K562 (cell line): ENCODE measurements around the gene PTAFR. TPM values are rescaled to one million over a fixed set of nuclear protein-coding genes. Genes with fewer than 3 reads are reported as not detected.

Source experiments
- ATAC-seq: fragments of 200-7000 bp; cut with Tn5 transposase; 3 replicates; pipeline ENCODE4 v1.9.1; 2020; ENCODE audit warnings: moderate library complexity
- BruUV-seq: library from RNA; stranded (reverse); fragments of 400-500 nt; replicated peaks from 2 replicates; lab custom pipeline; 2021; lab: Mats Ljungman, UMichigan
- CTCF ChIA-PET: fragments of 300-600 bp; formaldehyde crosslinking; extraction: SDS; loops from one replicate; lab custom pipeline; 2021; ENCODE audit warnings: low intra/inter-chr PET ratio; lab: Yijun Ruan, JAX
- POLR2A ChIA-PET: fragments of 300-600, 350-650 bp; sonication (Branson Sonifier 250); formaldehyde crosslinking; extraction: SDS; loops from one replicate; lab custom pipeline; 2021; ENCODE audit warnings: antibody characterized with exemption, inconsistent platforms; lab: Yijun Ruan, JAX
- DNase-seq, 4 experiments: peaks; one replicate each; pipeline versions ENCODE4 v3.0.0 to v3.0.0-alpha.2; 2011 to 2018; ENCODE audit warnings: low spot score in 3 of 4, mixed read lengths in 3 of 4; ENCODE audit errors: extremely low read depth in 1 of 4
- FAIRE-seq: peaks from 2 replicates; lab custom pipeline; 2011; peaks lifted over from hg19 to GRCh38; lab: Jason Lieb, UNC
- H2AFZ ChIP-seq: 2 replicates; pipeline ENCODE4 v1.6.0; 2011; ENCODE audit warnings: low read depth, low read length, control low read depth, inconsistent platforms
- H3K27ac ChIP-seq: fragments of 200-600 bp; 3 replicates; pipeline ENCODE4 v1.8.0; 2011; ENCODE audit warnings: low read depth, mild to moderate bottlenecking, control low read depth, inconsistent platforms, low read length, moderate library complexity, mixed read lengths; ENCODE audit errors: extremely low read depth
- H3K27me3 ChIP-seq, 2 experiments: fragments of 300-600 bp in 1 of 2; 2 replicates in 1 of 2; 3 replicates in 1 of 2; pipeline versions ENCODE4 v1.6.0 to v1.8.0; 2011; ENCODE audit warnings: inconsistent platforms in 2 of 2, low read length in 2 of 2, mild to moderate bottlenecking in 1 of 2, mixed read lengths in 1 of 2, moderate library complexity in 1 of 2; ENCODE audit not compliant: control insufficient read depth in 2 of 2, insufficient read depth in 2 of 2
- H3K36me3 ChIP-seq: fragments of 300-600 bp; 3 replicates; pipeline ENCODE4 v1.8.0; 2011; ENCODE audit warnings: mild to moderate bottlenecking, low read length, inconsistent platforms; ENCODE audit not compliant: control insufficient read depth, insufficient read depth
- H3K4me1 ChIP-seq, 2 experiments: fragments of 200-600 bp in 1 of 2; replicated peaks in 1 of 2; 2 replicates in 1 of 2; 3 replicates in 1 of 2; pipeline versions ENCODE4 v1.5.1 to v1.8.0; 2011; ENCODE audit warnings: inconsistent platforms in 2 of 2, low read length in 2 of 2, mild to moderate bottlenecking in 1 of 2, mixed read lengths in 1 of 2, moderate library complexity in 1 of 2; ENCODE audit not compliant: control insufficient read depth in 2 of 2, insufficient read depth in 2 of 2
- H3K4me2 ChIP-seq: 2 replicates; pipeline ENCODE4 v1.6.1; 2011; ENCODE audit warnings: low read length, control low read depth, inconsistent platforms, mixed read lengths; ENCODE audit not compliant: insufficient read depth
- H3K4me3 ChIP-seq: fragments of 200-600 bp; sonication (generic), shearing (Covaris generic); 2 replicates; pipeline ENCODE4 v1.5.1; 2016; ENCODE audit warnings: control low read depth, inconsistent platforms
- H3K79me2 ChIP-seq: fragments of 200-600 bp; 3 replicates; pipeline ENCODE4 v1.8.0; 2011; ENCODE audit warnings: low read length, inconsistent platforms; ENCODE audit not compliant: control insufficient read depth, insufficient read depth
- H3K9ac ChIP-seq, 2 experiments: 2 replicates each; pipeline versions ENCODE4 v1.6.0 to v1.6.1; 2011; ENCODE audit warnings: low read depth in 2 of 2, low read length in 2 of 2, control low read depth in 1 of 2, inconsistent platforms in 1 of 2, mild to moderate bottlenecking in 1 of 2, mixed read lengths in 1 of 2; ENCODE audit not compliant: insufficient read depth in 1 of 2
- H3K9me1 ChIP-seq: one replicate; pipeline ENCODE4 v1.6.0; 2011; ENCODE audit warnings: inconsistent platforms, mild to moderate bottlenecking, low read length, moderate library complexity; ENCODE audit not compliant: control insufficient read depth, insufficient read depth
- H3K9me3 ChIP-seq: replicated peaks from 2 replicates; pipeline ENCODE4 v1.5.1; 2011; ENCODE audit warnings: low read depth, low read length, inconsistent platforms; ENCODE audit not compliant: control insufficient read depth, insufficient read depth
- H4K20me1 ChIP-seq: replicated peaks from 2 replicates; pipeline ENCODE4 v1.6.1; 2011; ENCODE audit warnings: low read length, inconsistent platforms, mixed read lengths; ENCODE audit not compliant: control insufficient read depth, insufficient read depth
- JUN ChIP-seq, 2 experiments: sonication (generic) in 1 of 2; formaldehyde crosslinking in 1 of 2; IDR thresholded peaks; 2 replicates each; pipeline versions ENCODE4 v1.6.1 to v1.8.0; 2012 to 2022; ENCODE audit warnings: borderline replicate concordance in 2 of 2, mild to moderate bottlenecking in 2 of 2, improper control_type of control experiment in 1 of 2, low read depth in 1 of 2, low read length in 1 of 2, missing genetic modification reagents in 1 of 2
- MAZ ChIP-seq, 2 experiments: fragments of 450-650 bp in 1 of 2; sonication (generic) in 1 of 2; formaldehyde crosslinking; IDR thresholded peaks in 1 of 2; conservative IDR thresholded peaks in 1 of 2; 2 replicates each; pipeline versions ENCODE4 v1.4.0 to v1.5.0; 2020; ENCODE audit warnings: mild to moderate bottlenecking in 1 of 2, missing genetic modification reagents in 1 of 2
- NKRF ChIP-seq: fragments of 450-650 bp; IDR thresholded peaks from 2 replicates; pipeline ENCODE4 v1.6.1; 2016; ENCODE audit warnings: borderline replicate concordance
- NONO ChIP-seq, 2 experiments: fragments of 200-400 bp in 1 of 2; fragments of 450-650 bp in 1 of 2; formaldehyde crosslinking in 1 of 2; IDR thresholded peaks; 2 replicates each; pipeline ENCODE4 v1.6.1; 2017; ENCODE audit warnings: low read depth in 2 of 2, mild to moderate bottlenecking in 2 of 2, moderate library complexity in 2 of 2, low read length in 1 of 2
- STAT5A ChIP-seq: IDR thresholded peaks from 2 replicates; pipeline ENCODE4 v1.6.1; 2012; ENCODE audit warnings: low read length, inconsistent platforms, borderline replicate concordance
- TAF9B ChIP-seq: fragments of 450-650 bp; IDR thresholded peaks from 2 replicates; pipeline ENCODE4 v1.6.1; 2018; ENCODE audit warnings: mild to moderate bottlenecking; ENCODE audit not compliant: partially characterized antibody
- YBX1 ChIP-seq: fragments of 450-650 bp; IDR thresholded peaks from 2 replicates; pipeline ENCODE4 v1.7.1; 2016; ENCODE audit warnings: mild to moderate bottlenecking
- ZNF75A ChIP-seq: fragments of 450-650 bp; formaldehyde crosslinking; IDR thresholded peaks from 2 replicates; pipeline ENCODE4 v1.4.0; 2020; ENCODE audit warnings: mild to moderate bottlenecking
- WGBS: fragments of 100-300 bp; shearing (Covaris generic); methylation state at CpG from one replicate; pipeline ENCODE4 v1.1.6; 2016; ENCODE audit warnings: low coverage, mixed read lengths; ENCODE audit not compliant: insufficient coverage; ENCODE audit errors: missing lambda C conversion rate; 5-methylcytosine and 5-hydroxymethylcytosine counted together
- in situ Hi-C: fragments of 300-500 bp; cut with MboI; formaldehyde crosslinking; loops from 4 replicates; pipeline ENCODE4 v1.15.0; 2018; ENCODE audit warnings: inconsistent platforms, mixed read lengths
- intact Hi-C: fragments of 100-400 bp; cut with micrococcal nuclease; formaldehyde crosslinking; loops from 2 replicates; pipeline ENCODE4 v1.14.2; 2022
- polyA plus RNA-seq, 8 experiments: library from polyadenylated mRNA; depleted of rRNA in 4 of 8; stranded (reverse) in 5 of 8; unstranded in 3 of 8; fragments of >200 nt; fragmentation: Nextera tagmentation in 2 of 8; fragmentation: Illumina TruSeq in 1 of 8; extraction: Ambion mirVana in 2 of 8; extraction: Trizol in 1 of 8; gene quantifications; 2 replicates each; pipeline versions ENCODE4 v1.2.1 to v1.2.3, GENCODE V29; 2011 to 2014; ENCODE audit warnings: inconsistent platforms in 1 of 8, missing spikeins in 1 of 8
- total RNA-seq, 7 experiments: library from RNA; depleted of rRNA in 6 of 7; stranded (reverse); fragments of >200 nt in 6 of 7; fragmentation: Illumina TruSeq in 2 of 7; extraction: Trizol in 2 of 7; gene quantifications; 2 replicates each; pipeline versions ENCODE4 v1.2.1 to v1.2.3, GENCODE V29; 2011 to 2021; ENCODE audit warnings: low replicate concordance in 1 of 7

PTAFR gene
- total and polyA plus RNA-seq, 9 of the 15 experiments (the other 6 are each of a cell fraction or from before 2014, with no cell fraction given), result 0.15 to 0.55 (median 0.40) TPM; not detected in 1

- Histone ChIP-seq H3K4me2 (no peak overlapping the region), H4K20me1 (no peaks in the 10 kb centered on the region), H3K27ac (no peak overlapping the region), H2AFZ (no peak overlapping the region; the same call in 1 of the 2 replicates), H3K79me2 (no peaks in the 10 kb centered on the region), H3K9ac (peak overlapping the region in 1 of 2 experiments; percentile 54; a peak in 2 of 4 replicates), H3K4me3 (no peak overlapping the region), H3K9me3 (no peaks in the 10 kb centered on the region), H3K36me3 (no peaks in the 10 kb centered on the region), H3K27me3 (peaks cover 0 to 4% of the 10 kb centered on the region in 2 experiments; a peak in 2 of 5 replicates), H3K4me1 (peaks cover 24 to 33% of the 10 kb centered on the region in 2 experiments), H3K9me1 (no peaks in the 10 kb centered on the region)
- in situ Hi-C loops (no loop called here), intact Hi-C loops (no loop called here)
- ATAC-seq (no peak), DNase-seq (peak in 1 of 4 experiments; percentile 38), FAIRE-seq (no peak)
- ChIA-PET POLR2A (interaction anchor here (0.8 kb wide), 1 partner anchor 10 kb away, joined by 3 read pairs; no protein-coding TSS in a partner anchor), CTCF (interaction anchor here (0.9 kb wide), 1 partner anchor 82 kb away, joined by 6 read pairs; no protein-coding TSS in a partner anchor)
- no peak for TF ChIP-seq ZNF75A (CRISPR knock-in tag)
- TF ChIP-seq JUN (IDR thresholded peaks at IDR 0.05; ENCODE audit: borderline replicate concordance, low read depth, low read length), result no peak
- no peak for TF ChIP-seq JUN (CRISPR knock-in tag; IDR thresholded peaks at IDR 0.05; ENCODE audit: borderline replicate concordance)
- TF ChIP-seq NONO (IDR thresholded peaks at IDR 0.05; ENCODE audit: low read depth in 2 of 2, low read length in 1 of 2), result no peak
- no peak for TF ChIP-seq STAT5A
- no peak for TF ChIP-seq MAZ (CRISPR knock-in tag; conservative IDR thresholded peaks at IDR 0.05 in 1 of 2, IDR thresholded peaks at IDR 0.05 in 1 of 2)
- TF ChIP-seq NKRF, result no peak
- no peak for TF ChIP-seq YBX1
- TF ChIP-seq TAF9B, result no peak
- BruUV-seq, result no TSS peak
- WGBS, result 74% methylated on average over 5 of the region's 5 CpGs
Measured at GRCh38 chr1:28173980-28174297, 2.6 kb downstream of the PTAFR start.
